K562 (cell line): ENCODE data around the gene RAB1B. TPM values are rescaled to one million over a fixed set of nuclear protein-coding genes. Genes with fewer than 3 reads are reported as not detected.
A peak's percentile ranks its signal among the peaks of the same experiment; 100 is the strongest.

Experiments
- DNMT1 ChIP-seq: fragments of 450-650 bp; IDR thresholded peaks from 2 replicates; pipeline ENCODE4 v1.6.1; 2016; ENCODE audit warnings: antibody characterized with exemption, mild to moderate bottlenecking
- KDM4B ChIP-seq, 2 experiments: fragments of 450-650 bp in 1 of 2; sonication (generic) in 1 of 2; IDR thresholded peaks; 2 replicates each; pipeline ENCODE4 v1.6.1; 2016 to 2017; ENCODE audit warnings: borderline replicate concordance in 2 of 2, antibody characterized with exemption in 1 of 2, low read depth in 1 of 2, mild to moderate bottlenecking in 1 of 2
- MYBL2 ChIP-seq, 2 experiments: fragments of 450-650 bp in 1 of 2; sonication (generic) in 1 of 2; formaldehyde crosslinking in 1 of 2; IDR thresholded peaks; 2 replicates each; pipeline versions ENCODE4 v1.6.1 to v1.8.1; 2017 to 2022; ENCODE audit warnings: borderline replicate concordance in 1 of 2, inconsistent platforms in 1 of 2, low read depth in 1 of 2, mild to moderate bottlenecking in 1 of 2, missing genetic modification reagents in 1 of 2, moderate library complexity in 1 of 2
- NFYB ChIP-seq: IDR thresholded peaks from 2 replicates; pipeline ENCODE4 v1.6.1; 2011; ENCODE audit warnings: mild to moderate bottlenecking, moderate library complexity; ENCODE audit not compliant: insufficient read length; ENCODE audit errors: extremely low read depth
- NRF1 ChIP-seq, 2 experiments: fragments of 450-650 bp; IDR thresholded peaks in 1 of 2; conservative IDR thresholded peaks in 1 of 2; 2 replicates each; pipeline ENCODE4 v1.6.1; 2014; ENCODE audit warnings: mild to moderate bottlenecking in 2 of 2
- REST ChIP-seq, 2 experiments: fragments of 450-650 bp; formaldehyde crosslinking in 1 of 2; IDR thresholded peaks; 2 replicates each; pipeline versions ENCODE4 v1.4.0 to v1.6.1; 2014 to 2020; ENCODE audit warnings: mild to moderate bottlenecking in 2 of 2, borderline replicate concordance in 1 of 2, low read depth in 1 of 2
- SIN3B ChIP-seq: fragments of 450-650 bp; IDR thresholded peaks from 2 replicates; pipeline ENCODE4 v1.6.1; 2017; ENCODE audit warnings: low read depth, mild to moderate bottlenecking, moderate library complexity
- SMAD4 ChIP-seq: fragments of 250-450 bp; sonication (Bioruptor Pico); conservative IDR thresholded peaks from 2 replicates; pipeline ENCODE4 v1.8.0; 2021; ENCODE audit warnings: inconsistent platforms, mild to moderate bottlenecking, moderate library complexity
- ZBTB7A ChIP-seq: IDR thresholded peaks from 2 replicates; pipeline ENCODE4 v1.6.1; 2011; ENCODE audit warnings: low read depth, mild to moderate bottlenecking, low read length, moderate library complexity, borderline replicate concordance; ENCODE audit not compliant: control insufficient read depth
- polyA plus RNA-seq, 8 experiments: library from polyadenylated mRNA; depleted of rRNA in 4 of 8; stranded (reverse) in 5 of 8; unstranded in 3 of 8; fragments of >200 nt; fragmentation: Nextera tagmentation in 2 of 8; fragmentation: Illumina TruSeq in 1 of 8; extraction: Ambion mirVana in 2 of 8; extraction: Trizol in 1 of 8; gene quantifications; 2 replicates each; pipeline versions ENCODE4 v1.2.1 to v1.2.3, GENCODE V29; 2011 to 2014; ENCODE audit warnings: inconsistent platforms in 1 of 8, missing spikeins in 1 of 8
- total RNA-seq, 7 experiments: library from RNA; depleted of rRNA in 6 of 7; stranded (reverse); fragments of >200 nt in 6 of 7; fragmentation: Illumina TruSeq in 2 of 7; extraction: Trizol in 2 of 7; gene quantifications; 2 replicates each; pipeline versions ENCODE4 v1.2.1 to v1.2.3, GENCODE V29; 2011 to 2021; ENCODE audit warnings: low replicate concordance in 1 of 7
- TF ChIP-seq, protein P1 (sequence below): fragments of 450-650 bp; formaldehyde crosslinking; IDR thresholded peaks from 2 replicates; pipeline ENCODE4 v1.4.0; 2020; ENCODE audit warnings: mild to moderate bottlenecking, moderate library complexity
- TF ChIP-seq, protein P2 (sequence below): sonication (generic); formaldehyde crosslinking; IDR thresholded peaks from 2 replicates; pipeline ENCODE4 v1.9.0; 2022; ENCODE audit warnings: mild to moderate bottlenecking, missing genetic modification reagents
- TF ChIP-seq, protein P3 (sequence below): sonication (generic); formaldehyde crosslinking; IDR thresholded peaks from 2 replicates; pipeline ENCODE4 v1.8.1; 2023; ENCODE audit warnings: mild to moderate bottlenecking, missing genetic modification reagents

The RAB1B gene
- total and polyA plus RNA-seq, 9 of the 15 experiments (the other 6 are each of a cell fraction or from before 2014, with no cell fraction given) = 5.6 to 146 (median 98.6) TPM

DNA sequence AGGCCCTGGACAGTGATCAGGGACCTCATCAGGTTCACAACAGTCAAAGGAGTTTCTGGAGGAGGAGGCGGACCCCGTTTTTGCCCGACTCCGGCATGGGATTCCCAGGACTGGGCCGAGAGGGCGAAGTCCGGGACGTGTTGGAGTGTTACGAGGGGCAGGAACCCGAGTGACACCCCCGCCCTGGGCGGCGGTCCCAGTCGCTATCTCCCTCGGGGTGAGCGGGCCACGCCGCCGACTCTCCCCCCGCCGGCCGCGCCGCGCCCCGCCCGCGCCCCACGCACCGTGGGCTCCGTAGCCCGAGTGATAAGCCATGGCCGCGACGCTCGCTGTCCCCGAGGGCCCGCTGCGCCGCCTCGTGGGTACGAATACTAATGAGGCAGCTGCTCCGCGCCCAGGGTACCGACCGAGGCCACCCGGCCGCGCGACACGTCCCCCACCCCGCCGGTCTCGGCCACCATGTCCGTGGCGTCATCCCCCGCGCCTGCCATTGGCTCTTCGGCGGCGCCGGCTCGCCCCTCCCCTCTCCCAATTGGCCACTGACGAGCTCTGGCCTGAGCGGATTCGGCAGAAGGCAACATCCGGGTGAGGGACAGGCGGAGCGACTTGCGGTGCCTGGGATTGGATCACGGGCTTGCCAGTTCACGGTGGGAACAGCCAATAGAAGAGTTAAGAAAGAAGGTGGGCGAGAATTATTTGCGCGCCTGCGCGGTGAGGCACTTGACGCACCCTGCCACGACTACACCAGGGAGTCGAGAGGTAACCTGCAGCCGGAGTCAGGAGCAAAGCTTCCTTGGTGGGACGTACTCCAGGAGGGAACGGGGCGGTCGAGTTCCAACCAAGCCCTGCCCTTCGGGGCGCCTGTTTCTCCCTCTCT lies 20.5 kb downstream of the RAB1B start, which contains the start of gene YIF1A (continued):
- peak in 1 of 2 experiments; percentile 26; a peak in 1 of 4 replicates for TF ChIP-seq KDM4B (IDR thresholded peaks at IDR 0.05; ENCODE audit: borderline replicate concordance in 2 of 2, low read depth in 1 of 2)
- TF ChIP-seq SIN3B = peak; percentile 81
- TF ChIP-seq NFYB = peak; percentile 90
- TF ChIP-seq, protein P1, sequence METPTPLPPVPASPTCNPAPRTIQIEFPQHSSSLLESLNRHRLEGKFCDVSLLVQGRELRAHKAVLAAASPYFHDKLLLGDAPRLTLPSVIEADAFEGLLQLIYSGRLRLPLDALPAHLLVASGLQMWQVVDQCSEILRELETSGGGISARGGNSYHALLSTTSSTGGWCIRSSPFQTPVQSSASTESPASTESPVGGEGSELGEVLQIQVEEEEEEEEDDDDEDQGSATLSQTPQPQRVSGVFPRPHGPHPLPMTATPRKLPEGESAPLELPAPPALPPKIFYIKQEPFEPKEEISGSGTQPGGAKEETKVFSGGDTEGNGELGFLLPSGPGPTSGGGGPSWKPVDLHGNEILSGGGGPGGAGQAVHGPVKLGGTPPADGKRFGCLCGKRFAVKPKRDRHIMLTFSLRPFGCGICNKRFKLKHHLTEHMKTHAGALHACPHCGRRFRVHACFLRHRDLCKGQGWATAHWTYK (CRISPR knock-in tag) = peak; percentile 68; the same call in 1 of the 2 replicates
- TF ChIP-seq NRF1 (conservative IDR thresholded peaks at IDR 0.05 in 1 of 2, IDR thresholded peaks at IDR 0.05 in 1 of 2) = peak; percentile 96 to 97
- TF ChIP-seq, protein P2, sequence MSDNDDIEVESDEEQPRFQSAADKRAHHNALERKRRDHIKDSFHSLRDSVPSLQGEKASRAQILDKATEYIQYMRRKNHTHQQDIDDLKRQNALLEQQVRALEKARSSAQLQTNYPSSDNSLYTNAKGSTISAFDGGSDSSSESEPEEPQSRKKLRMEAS (CRISPR knock-in tag) = peak; percentile 69; the same call in 1 of the 2 replicates
- TF ChIP-seq DNMT1 = no peak
- no peak for TF ChIP-seq MYBL2 (IDR thresholded peaks at IDR 0.05; ENCODE audit: low read depth)
- TF ChIP-seq MYBL2 (CRISPR knock-in tag; IDR thresholded peaks at IDR 0.05; ENCODE audit: borderline replicate concordance) = no peak
- TF ChIP-seq, protein P3, sequence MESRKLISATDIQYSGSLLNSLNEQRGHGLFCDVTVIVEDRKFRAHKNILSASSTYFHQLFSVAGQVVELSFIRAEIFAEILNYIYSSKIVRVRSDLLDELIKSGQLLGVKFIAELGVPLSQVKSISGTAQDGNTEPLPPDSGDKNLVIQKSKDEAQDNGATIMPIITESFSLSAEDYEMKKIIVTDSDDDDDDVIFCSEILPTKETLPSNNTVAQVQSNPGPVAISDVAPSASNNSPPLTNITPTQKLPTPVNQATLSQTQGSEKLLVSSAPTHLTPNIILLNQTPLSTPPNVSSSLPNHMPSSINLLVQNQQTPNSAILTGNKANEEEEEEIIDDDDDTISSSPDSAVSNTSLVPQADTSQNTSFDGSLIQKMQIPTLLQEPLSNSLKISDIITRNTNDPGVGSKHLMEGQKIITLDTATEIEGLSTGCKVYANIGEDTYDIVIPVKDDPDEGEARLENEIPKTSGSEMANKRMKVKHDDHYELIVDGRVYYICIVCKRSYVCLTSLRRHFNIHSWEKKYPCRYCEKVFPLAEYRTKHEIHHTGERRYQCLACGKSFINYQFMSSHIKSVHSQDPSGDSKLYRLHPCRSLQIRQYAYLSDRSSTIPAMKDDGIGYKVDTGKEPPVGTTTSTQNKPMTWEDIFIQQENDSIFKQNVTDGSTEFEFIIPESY (CRISPR knock-in tag) = 0 out of 2 replicates have a peak, but pooled peaks have one; percentile 14
- peak; percentile 57; the same call in 1 of the 2 replicates for TF ChIP-seq ZBTB7A
- peak; percentile 86 for TF ChIP-seq SMAD4 (CRISPR knock-in tag)
- TF ChIP-seq REST (IDR thresholded peaks at IDR 0.05; ENCODE audit: borderline replicate concordance) = no peak
- TF ChIP-seq REST (CRISPR knock-in tag; IDR thresholded peaks at IDR 0.05; ENCODE audit: low read depth) = no peak
